Measurements from ENCODE around the gene TNS3.

DNA sequence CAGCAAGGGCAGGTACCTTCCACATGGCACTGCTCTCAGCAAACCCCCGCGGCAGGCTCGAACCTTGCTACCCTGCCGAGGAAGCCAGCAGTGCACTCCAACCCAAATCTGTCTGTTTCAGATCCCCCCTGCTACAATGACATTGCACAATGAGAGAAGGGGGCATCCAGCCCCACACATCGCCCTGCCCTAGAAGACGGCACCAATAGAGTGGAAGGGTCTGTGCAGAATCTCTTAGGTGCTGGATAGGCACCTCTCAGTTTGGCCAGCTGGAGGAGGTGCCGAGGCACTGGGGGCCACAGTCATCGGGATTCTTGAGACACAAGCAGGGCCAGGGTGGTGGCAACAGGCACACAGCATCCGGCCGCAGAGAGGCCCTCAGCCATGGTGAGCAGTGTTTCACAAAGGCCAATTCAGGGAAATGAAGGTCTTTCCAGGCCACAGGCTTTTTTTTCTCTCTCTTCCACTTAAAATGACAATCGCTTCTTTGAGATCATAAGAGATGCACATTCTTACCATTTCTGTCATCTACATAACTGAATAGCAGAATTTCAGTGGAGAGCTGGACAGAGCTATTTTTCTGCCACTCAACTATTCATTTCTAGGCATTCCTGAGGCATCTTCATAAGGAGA lies 281.3 kb downstream of the TNS3 start:
- TF ChIP-seq, protein P1, sequence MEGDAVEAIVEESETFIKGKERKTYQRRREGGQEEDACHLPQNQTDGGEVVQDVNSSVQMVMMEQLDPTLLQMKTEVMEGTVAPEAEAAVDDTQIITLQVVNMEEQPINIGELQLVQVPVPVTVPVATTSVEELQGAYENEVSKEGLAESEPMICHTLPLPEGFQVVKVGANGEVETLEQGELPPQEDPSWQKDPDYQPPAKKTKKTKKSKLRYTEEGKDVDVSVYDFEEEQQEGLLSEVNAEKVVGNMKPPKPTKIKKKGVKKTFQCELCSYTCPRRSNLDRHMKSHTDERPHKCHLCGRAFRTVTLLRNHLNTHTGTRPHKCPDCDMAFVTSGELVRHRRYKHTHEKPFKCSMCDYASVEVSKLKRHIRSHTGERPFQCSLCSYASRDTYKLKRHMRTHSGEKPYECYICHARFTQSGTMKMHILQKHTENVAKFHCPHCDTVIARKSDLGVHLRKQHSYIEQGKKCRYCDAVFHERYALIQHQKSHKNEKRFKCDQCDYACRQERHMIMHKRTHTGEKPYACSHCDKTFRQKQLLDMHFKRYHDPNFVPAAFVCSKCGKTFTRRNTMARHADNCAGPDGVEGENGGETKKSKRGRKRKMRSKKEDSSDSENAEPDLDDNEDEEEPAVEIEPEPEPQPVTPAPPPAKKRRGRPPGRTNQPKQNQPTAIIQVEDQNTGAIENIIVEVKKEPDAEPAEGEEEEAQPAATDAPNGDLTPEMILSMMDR (IDR thresholded peaks at IDR 0.05; ENCODE audit: insufficient read depth, low read depth, low read length): no peak
- TF ChIP-seq EZH2 (IDR thresholded peaks at IDR 0.05; ENCODE audit: insufficient read depth, low read length): no peak
